OCI-LY3 (cell line): ENCODE results near the gene DENND1A.

ENCODE experiments used
- EZH2phosphoT487 ChIP-seq: fragments of 200-600 bp; shearing (Covaris generic); IDR thresholded peaks from 2 replicates; pipeline ENCODE4 v1.6.1; 2018; ENCODE audit warnings: antibody characterized with exemption, mixed run types, low read depth
- TF ChIP-seq, protein P1 (sequence below): fragments of 200-600, 300-600 bp; sonication (generic); IDR thresholded peaks from 2 replicates; pipeline ENCODE4 v1.5.1; 2014; ENCODE audit warnings: antibody characterized with exemption, low read length, low read depth

DNA sequence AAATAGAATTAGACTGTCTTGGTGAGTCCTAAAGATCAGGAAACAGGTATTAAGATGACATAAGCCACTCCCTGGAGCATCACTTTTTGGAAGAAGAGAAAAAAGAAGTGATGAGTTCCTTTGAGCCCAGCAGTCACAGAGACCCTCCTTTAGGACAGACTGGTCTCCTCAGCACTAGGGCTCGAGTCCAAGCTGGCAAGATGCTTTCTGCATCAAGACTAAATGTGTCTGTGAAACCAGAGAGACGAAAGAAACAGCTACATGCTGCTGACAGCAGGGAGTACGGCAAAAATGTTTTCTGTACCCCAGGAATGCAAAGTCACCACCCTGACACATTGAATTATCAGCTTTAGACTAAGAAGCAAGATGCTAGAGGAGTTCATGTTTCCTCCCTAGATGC is 389.5 kb downstream of the DENND1A start:
- TF ChIP-seq, protein P1, sequence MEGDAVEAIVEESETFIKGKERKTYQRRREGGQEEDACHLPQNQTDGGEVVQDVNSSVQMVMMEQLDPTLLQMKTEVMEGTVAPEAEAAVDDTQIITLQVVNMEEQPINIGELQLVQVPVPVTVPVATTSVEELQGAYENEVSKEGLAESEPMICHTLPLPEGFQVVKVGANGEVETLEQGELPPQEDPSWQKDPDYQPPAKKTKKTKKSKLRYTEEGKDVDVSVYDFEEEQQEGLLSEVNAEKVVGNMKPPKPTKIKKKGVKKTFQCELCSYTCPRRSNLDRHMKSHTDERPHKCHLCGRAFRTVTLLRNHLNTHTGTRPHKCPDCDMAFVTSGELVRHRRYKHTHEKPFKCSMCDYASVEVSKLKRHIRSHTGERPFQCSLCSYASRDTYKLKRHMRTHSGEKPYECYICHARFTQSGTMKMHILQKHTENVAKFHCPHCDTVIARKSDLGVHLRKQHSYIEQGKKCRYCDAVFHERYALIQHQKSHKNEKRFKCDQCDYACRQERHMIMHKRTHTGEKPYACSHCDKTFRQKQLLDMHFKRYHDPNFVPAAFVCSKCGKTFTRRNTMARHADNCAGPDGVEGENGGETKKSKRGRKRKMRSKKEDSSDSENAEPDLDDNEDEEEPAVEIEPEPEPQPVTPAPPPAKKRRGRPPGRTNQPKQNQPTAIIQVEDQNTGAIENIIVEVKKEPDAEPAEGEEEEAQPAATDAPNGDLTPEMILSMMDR = no peak
- TF ChIP-seq EZH2phosphoT487 = no peak
